Transverse colon (tissue), 4 donors: ENCODE data around the gene CD72. TPM values are rescaled to one million over a fixed set of nuclear protein-coding genes. Genes with fewer than 3 reads are reported as not detected.
"Not testable (repeated sequence)": the region's sequence is repeated elsewhere in the genome, so short reads cannot be mapped to it uniquely, and the experiment has no call there.

Experiments
- DNase-seq: peaks from one replicate; pipeline ENCODE4 v3.0.0-alpha.2; 2019
- H3K27ac ChIP-seq, 4 donors: fragments of 200-600 bp; sonication (generic); 2 replicates each; pipeline ENCODE4 v1.5.1; 2016 to 2018; ENCODE audit warnings: inconsistent platforms in 4 of 4
- H3K27me3 ChIP-seq: fragments of 200-600 bp; sonication (generic); 2 replicates; pipeline ENCODE4 v1.5.1; 2017; ENCODE audit warnings: inconsistent platforms
- H3K36me3 ChIP-seq, 4 donors: fragments of 200-600 bp; sonication (generic); 2 replicates each; pipeline ENCODE4 v1.5.1; 2017 to 2019; ENCODE audit warnings: inconsistent platforms in 4 of 4
- H3K4me1 ChIP-seq, 4 donors: fragments of 200-600 bp; sonication (generic); 2 replicates each; pipeline ENCODE4 v1.5.1; 2017 to 2020; ENCODE audit warnings: inconsistent platforms in 4 of 4
- H3K4me3 ChIP-seq, 4 donors: fragments of 200-600 bp; sonication (generic); 1 replicate in 1 of 4; 2 replicates in 3 of 4; pipeline versions ENCODE4 v1.5.1 to v1.6.1; 2017 to 2019; ENCODE audit warnings: inconsistent platforms in 4 of 4
- H3K9me3 ChIP-seq, 2 donors: fragments of 200-600 bp; sonication (generic); 2 replicates each; pipeline ENCODE4 v1.5.1; 2017 to 2019; ENCODE audit warnings: inconsistent platforms in 2 of 2
- EP300 ChIP-seq: sonication (generic); formaldehyde crosslinking; IDR thresholded peaks from one replicate; pipeline ENCODE4 v1.6.1; 2017; ENCODE audit warnings: antibody characterized with exemption, low read depth
- POLR2A ChIP-seq: fragments of 450-650 bp; IDR thresholded peaks from one replicate; pipeline ENCODE4 v1.6.1; 2016; ENCODE audit warnings: antibody characterized with exemption, mild to moderate bottlenecking, moderate library complexity
- POLR2AphosphoS5 ChIP-seq, 3 donors: sonication (generic); formaldehyde crosslinking; IDR thresholded peaks; one replicate each; pipeline ENCODE4 v1.6.1; 2016; ENCODE audit warnings: antibody characterized with exemption in 3 of 3
- WGBS, 2 donors: methylation state at CpG; one replicate each; pipeline ENCODE4 v1.1.5; 2018; ENCODE audit warnings: low coverage in 1 of 2; 5-methylcytosine and 5-hydroxymethylcytosine counted together
- in situ Hi-C, 4 donors: fragments of 200-750 bp; cut with MboI; loops; one replicate each; pipeline versions ENCODE4 v1.15.0 to v1.15.1; 2017; ENCODE audit warnings: low sequenced_read_pairs in 3 of 4, low pct_ligation_motif_present in 1 of 4, low pct_unique_long_range_greater_than_20kb in 1 of 4
- intact Hi-C: fragments of 100-400 bp; cut with DNase I; formaldehyde crosslinking; loops from one replicate; pipeline ENCODE4 v1.15.1; 2023; ENCODE audit warnings: low total_unique reads
- total RNA-seq, 4 donors: library from RNA; depleted of rRNA; stranded (reverse); fragments of >200 nt; gene quantifications; one replicate each; pipeline ENCODE4 v1.1.0, GENCODE V29; 2016
- TF ChIP-seq, protein P1 (sequence below), 5 experiments: fragments of 200-600 bp in 3 of 5; fragments of 450-650 bp in 2 of 5; sonication (generic) in 3 of 5; IDR thresholded peaks; 1 replicate in 2 of 5; 2 replicates in 3 of 5; pipeline ENCODE4 v1.5.1; 2016 to 2017; ENCODE audit warnings: antibody characterized with exemption in 5 of 5, inconsistent platforms in 3 of 5, mild to moderate bottlenecking in 2 of 5, moderate library complexity in 1 of 5

Gene CD72
- total RNA-seq, 4 donors from 2014 or later, result 3.0 to 21.9 (median 10.9) TPM

GRCh38 chr9:35579659-35580227 lies 38.5 kb downstream of the CD72 start:
- WGBS, 2 donors, result 80% methylated on average over 1 of the region's 1 CpG
- intact Hi-C loops, H3K36me3 ChIP-seq, H3K27ac ChIP-seq, in situ Hi-C loops, DNase-seq, H3K4me1 ChIP-seq, H3K4me3 ChIP-seq, H3K27me3 ChIP-seq: not testable (repeated sequence)
- peaks cover 9 to 13% of the 10 kb centered on the region in 2 donors for H3K9me3 ChIP-seq

DNA sequence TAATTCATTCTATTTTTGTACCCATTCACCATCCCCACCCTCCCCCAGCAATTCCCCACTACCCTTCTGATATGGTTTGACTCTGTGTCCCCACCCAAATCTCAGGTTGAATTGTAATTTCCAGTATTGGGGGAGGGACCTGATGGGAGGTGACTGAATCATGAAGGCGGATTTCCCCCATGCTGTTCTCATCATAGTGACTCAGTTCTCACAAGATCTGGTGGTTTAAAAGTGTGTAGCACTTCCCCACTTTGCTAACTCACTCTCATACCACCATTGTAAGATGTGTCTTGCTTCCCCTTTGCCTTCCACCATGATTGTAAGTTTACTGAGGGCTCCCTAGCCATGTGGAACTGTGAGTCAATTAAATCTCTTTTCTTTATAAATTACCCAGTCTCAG lies 39.1 kb downstream of the CD72 start:
- DNase-seq, result no peak
- in situ Hi-C loops (no loop called here), intact Hi-C loops (no loop called here)
- 78% methylated on average over 1 of the region's 1 CpG; no CpG with 5 or more reads in 1 of the 2 donors for WGBS, 2 donors
- Histone ChIP-seq H3K4me1 (no peaks in the 10 kb centered on the region), H3K9me3 (peaks cover 9 to 13% of the 10 kb centered on the region in 2 donors), H3K27ac (no peak overlapping the region), H3K4me3 (no peak overlapping the region), H3K36me3 (no peaks in the 10 kb centered on the region), H3K27me3 (no peaks in the 10 kb centered on the region)
- TF ChIP-seq, protein P1, sequence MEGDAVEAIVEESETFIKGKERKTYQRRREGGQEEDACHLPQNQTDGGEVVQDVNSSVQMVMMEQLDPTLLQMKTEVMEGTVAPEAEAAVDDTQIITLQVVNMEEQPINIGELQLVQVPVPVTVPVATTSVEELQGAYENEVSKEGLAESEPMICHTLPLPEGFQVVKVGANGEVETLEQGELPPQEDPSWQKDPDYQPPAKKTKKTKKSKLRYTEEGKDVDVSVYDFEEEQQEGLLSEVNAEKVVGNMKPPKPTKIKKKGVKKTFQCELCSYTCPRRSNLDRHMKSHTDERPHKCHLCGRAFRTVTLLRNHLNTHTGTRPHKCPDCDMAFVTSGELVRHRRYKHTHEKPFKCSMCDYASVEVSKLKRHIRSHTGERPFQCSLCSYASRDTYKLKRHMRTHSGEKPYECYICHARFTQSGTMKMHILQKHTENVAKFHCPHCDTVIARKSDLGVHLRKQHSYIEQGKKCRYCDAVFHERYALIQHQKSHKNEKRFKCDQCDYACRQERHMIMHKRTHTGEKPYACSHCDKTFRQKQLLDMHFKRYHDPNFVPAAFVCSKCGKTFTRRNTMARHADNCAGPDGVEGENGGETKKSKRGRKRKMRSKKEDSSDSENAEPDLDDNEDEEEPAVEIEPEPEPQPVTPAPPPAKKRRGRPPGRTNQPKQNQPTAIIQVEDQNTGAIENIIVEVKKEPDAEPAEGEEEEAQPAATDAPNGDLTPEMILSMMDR (IDR thresholded peaks at IDR 0.05), result no peak
- TF ChIP-seq EP300 (no peak), POLR2A (no peak), POLR2AphosphoS5 (IDR thresholded peaks at IDR 0.05) (no peak)

DNA sequence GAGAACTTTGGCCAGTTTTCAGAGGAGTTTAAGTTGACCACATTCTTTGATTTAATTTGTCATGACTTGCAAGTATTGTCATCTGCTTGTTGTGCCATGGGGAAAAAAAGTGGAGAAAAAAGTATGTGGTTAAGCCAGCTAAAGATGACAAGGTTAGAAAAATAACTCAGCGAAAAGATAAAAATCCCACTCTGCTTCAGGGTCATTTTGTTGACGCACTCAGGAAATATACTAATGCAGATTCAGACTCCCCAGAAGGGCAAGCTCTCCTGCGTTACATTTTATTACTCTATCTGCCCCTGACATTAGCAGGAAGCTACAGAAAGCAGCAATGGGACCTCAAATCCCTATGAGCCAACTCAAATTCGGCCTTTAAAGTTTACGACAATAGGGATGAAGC lies 40.7 kb downstream of the CD72 start:
- Histone ChIP-seq H3K4me3 (no peak overlapping the region), H3K27me3 (no peaks in the 10 kb centered on the region), H3K9me3 (peaks cover 9 to 13% of the 10 kb centered on the region in 2 donors), H3K4me1 (no peaks in the 10 kb centered on the region), H3K27ac (no peak overlapping the region), H3K36me3 (no peaks in the 10 kb centered on the region)
- no peak for TF ChIP-seq EP300
- TF ChIP-seq POLR2A, result no peak
- TF ChIP-seq POLR2AphosphoS5 (IDR thresholded peaks at IDR 0.05), result no peak
- TF ChIP-seq, protein P1 (IDR thresholded peaks at IDR 0.05), result no peak
- DNase-seq, result no peak
- intact Hi-C loops (no loop called here), in situ Hi-C loops (no loop called here)
- 66 to 89% methylated on average over 4 to 5 of the region's 5 CpGs for WGBS, 2 donors

DNA sequence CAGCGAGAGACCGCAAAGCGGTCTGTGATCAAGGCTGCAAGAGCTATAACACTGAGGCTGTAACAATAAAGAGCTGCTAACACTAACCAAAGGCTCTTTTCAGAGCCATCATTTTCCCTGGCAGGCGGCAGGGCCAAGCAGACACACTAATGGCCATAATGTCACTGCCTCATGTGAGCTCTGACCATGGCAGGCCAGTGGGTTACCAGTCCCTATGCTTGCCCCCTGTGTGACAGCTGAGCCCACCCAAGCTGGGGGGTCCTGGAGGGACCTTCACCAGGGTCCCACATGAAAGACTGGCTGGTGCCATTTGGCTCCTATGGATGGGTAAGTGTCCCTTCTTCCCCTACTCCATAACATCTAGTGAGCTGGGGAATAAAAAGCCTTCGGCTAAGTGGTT lies 42.7 kb downstream of the CD72 start:
- TF ChIP-seq EP300 (no peak), POLR2A (no peak), POLR2AphosphoS5 (IDR thresholded peaks at IDR 0.05) (no peak)
- TF ChIP-seq, protein P1 (IDR thresholded peaks at IDR 0.05), result no peak
- in situ Hi-C loops, result no loop called here
- intact Hi-C loops, result no loop called here
- H3K4me1 ChIP-seq, result no peaks in the 10 kb centered on the region
- H3K27ac ChIP-seq, result no peak overlapping the region
- H3K4me3 ChIP-seq, result no peak overlapping the region
- WGBS, 2 donors, result 85 to 91% methylated on average over 1 to 5 of the region's 5 CpGs
- H3K36me3 ChIP-seq, result no peaks in the 10 kb centered on the region
- no peaks in the 10 kb centered on the region for H3K27me3 ChIP-seq
- peaks cover 9 to 10% of the 10 kb centered on the region in 2 donors for H3K9me3 ChIP-seq
- DNase-seq, result no peak
